CMK (cell line): Measurements from ENCODE around the gene F10.
"Not testable (repeated sequence)": the region's sequence is repeated elsewhere in the genome, so short reads cannot be mapped to it uniquely, and the experiment has no call there.

Experiments
- DNase-seq: peaks from one replicate; pipeline ENCODE4 v3.0.0-alpha.2; 2010; ENCODE audit warnings: low read depth

The F10 gene

DNA sequence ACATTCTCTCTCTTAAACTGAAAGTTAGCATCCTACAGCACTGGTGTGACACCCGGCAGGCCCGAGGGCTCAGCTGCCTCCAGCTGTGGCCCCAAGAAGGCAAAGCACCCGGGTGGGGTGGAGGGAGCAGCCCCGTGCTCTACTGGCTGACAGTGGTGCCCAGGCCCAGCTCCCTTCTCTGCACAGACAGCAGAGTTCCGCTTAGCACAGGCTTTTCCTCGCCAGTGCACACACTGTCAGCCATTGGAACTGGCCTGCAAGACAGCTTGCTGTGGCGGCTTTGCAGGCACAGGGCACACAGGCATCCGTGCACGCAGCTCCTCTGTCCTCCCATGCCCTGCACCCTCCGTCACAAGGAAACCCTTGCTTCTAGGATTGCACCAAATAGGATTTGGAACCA, 20.3 kb upstream of the F10 start:
- DNase-seq = not testable (repeated sequence)

DNA sequence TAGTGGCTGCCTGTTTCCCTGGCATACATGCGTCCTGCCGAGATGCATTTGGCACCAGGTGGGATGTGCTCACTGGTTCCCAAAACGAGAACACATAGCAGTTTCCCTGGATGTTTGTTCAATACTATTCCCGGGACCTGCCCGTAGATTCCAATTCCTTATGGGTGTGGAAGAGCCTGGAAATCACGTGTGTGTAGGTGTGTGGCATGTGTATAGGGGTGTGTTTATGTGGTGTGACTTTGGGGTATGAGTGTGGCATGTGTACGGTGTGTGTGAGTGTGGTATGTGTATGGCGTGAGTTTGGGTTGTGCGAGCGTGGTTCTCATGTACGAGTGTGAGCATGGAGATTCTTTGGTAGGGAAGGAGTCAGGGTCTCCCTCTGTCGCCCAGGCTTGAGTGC, 19.9 kb upstream of the F10 start:
- DNase-seq = no peak

DNA sequence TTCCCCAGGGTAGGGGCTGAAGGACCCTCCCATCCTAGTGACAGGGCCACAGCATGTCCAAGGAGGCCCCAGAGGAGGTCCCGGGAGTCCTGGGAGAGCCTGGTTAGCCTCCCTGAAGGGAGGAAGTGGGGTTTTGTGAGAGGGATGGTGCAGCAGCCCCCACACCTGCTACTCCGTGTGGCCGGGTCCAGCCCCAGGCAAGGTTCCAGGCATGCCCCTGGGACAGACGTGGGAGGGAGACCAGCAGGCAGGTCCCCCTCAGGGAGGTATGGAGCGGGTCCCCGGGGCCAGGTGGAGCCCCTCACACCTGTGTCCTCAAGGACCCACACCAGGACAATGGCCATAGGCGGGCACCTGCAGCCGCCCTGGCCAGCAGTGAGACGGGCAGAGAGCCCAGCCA, 19.0 kb upstream of the F10 start:
- DNase-seq = no peak

DNA sequence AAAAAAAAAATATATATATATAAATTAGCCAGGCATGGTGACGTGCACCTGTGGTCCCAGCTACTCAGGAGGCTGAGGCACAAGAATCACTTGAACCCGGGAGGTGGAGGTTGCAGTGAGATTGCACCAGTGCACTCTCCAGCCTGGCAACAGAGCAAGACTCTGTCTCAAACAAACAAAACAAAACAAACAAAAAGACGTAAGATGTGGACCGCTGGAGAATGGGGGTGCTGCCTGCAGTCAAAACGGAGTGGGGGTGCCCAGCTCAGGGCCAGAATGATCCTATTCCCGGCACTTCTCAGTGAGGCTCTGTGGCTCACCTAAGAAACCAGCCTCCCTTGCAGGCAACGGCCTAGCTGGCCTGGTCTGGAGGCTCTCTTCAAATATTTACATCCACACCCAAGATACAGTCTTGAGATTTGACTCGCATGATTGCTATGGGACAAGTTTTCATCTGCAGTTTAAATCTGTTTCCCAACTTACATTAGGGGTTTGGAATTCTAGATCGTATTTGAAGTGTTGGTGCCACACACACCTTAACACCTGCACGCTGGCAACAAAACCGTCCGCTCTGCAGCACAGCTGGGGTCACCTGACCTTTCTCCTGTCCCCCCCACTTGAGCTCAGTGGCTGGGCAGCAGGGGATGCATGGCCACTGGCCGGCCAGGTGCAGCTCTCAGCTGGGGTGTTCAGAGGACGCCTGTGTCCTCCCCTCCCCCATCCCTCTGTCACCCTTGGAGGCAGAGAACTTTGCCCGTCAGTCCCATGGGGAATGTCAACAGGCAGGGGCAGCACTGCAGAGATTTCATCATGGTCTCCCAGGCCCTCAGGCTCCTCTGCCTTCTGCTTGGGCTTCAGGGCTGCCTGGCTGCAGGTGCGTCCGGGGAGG, 17.3 kb upstream of the F10 start, which contains the start of gene F7:
F7 (plus strand) TSS at position 760 of the 889 bp plus-strand sequence; CDS start at position 811, 51 bp downstream.
- DNase-seq = no peak

DNA sequence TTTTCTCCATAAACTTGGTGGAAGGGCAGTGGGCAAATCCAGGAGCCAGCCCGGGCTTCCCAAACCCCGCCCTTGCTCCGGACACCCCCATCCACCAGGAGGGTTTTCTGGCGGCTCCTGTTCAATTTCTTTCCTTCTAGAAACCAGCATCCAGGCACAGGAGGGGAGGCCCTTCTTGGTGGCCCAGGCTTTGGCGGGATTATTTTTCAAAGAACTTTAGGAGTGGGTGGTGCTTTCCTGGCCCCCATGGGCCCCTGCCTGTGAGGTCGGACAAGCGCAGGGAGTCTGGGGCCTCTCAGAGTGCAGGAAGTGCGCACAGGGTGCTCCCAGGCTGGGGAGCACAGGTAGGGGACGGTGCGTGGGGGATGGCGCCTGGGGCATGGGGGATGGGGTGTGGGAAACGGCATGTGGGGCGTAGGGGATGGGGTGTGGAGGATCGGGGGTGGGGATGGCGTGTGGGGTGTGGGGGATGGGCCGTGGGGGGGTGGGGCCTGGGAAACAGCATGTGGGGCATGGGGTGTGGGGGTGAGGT, 16.6 kb upstream of the F10 start:
- no peak for DNase-seq

DNA sequence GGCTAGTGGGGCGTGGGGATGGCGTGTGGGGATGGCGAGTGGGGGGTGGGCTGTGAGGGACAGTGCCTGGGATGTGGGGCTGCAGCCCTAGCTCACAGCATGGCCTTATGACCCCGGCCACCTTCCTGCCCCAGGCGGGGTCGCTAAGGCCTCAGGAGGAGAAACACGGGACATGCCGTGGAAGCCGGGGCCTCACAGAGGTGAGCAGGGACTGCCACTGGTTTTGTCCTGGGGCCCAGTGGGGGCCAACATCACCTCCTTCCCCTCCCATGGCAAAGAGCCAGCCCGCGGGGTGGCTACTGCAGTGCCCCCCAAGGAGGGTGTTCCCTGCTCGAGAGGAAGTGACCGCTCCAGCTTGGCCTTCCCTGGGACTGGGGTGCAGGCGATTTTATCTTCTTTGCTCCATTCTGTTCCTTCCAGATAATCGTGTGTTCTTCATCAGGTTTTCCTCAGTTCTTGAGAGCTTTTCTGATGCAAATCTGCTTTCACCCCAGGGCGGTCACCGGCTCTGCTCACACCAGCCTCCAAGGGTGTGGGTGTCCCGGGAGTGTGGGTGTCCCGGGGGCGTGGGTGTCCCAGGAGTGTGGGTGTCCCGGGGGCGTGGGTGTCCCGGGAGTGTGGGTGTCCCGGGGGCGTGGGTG, 15.8 kb upstream of the F10 start:
- DNase-seq = no peak

DNA sequence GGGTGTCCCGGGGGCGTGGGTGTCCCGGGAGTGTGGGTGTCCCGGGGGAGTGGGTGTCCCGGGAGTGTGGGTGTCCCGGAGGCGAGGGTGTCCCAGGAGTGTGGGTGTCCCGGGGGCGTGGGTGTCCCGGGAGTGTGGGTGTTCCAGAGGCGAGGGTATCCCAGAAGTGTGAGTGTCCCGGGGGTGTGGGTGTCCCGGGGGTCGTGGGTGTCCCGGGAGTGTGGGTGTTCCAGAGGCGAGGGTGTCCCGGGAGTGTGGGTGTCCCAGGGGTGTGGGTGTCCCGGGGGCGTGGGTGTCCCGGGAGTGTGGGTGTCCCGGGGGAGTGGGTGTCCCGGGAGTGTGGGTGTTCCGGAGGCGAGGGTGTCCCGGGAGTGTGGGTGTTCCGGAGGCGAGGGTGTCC, 14.1 kb upstream of the F10 start:
- DNase-seq = not testable (repeated sequence)

DNA sequence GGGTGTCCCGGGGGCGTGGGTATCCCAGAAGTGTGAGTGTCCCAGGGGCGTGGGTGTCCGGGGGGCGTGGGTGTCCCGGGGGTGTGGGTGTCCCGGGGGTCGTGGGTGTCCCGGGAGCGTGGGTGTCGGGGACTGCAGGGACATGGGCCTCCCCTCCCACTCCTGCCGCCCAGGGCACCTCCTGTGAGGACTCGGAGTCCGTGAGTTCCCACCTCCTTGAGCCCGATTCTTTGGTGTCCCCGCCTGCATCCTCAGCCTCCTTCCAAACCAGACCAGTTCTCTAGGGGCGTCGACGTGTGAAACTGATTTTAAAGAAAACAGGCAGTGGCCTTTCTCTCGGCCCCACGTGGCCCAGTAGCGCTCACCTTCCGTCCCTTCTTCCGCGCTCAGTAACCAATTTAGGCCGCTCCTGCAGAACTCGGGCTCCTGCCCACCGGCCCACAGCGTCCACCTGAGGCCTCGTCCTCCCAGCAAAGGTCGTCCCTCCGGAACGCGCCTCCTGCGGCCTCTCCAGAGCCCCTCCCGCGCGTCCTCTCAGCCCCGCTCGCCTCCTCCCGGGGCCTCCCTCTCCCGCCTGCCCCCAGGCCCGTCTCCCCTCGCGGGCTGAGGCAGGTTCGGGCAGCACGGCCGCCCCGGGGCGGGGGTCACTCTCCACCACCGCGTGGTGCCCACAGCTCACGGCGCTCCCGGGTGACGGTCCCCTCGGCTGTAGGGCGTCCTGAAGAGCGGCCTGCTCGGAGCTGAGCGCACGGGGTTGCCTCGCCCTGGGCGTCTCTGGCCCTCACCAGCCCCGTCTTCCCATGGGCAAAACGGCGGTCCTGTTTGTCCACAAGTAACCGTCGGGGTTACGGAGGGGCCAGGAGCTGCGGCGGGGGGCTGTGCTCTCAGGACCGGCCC, 13.2 kb upstream of the F10 start:
- DNase-seq = no peak

DNA sequence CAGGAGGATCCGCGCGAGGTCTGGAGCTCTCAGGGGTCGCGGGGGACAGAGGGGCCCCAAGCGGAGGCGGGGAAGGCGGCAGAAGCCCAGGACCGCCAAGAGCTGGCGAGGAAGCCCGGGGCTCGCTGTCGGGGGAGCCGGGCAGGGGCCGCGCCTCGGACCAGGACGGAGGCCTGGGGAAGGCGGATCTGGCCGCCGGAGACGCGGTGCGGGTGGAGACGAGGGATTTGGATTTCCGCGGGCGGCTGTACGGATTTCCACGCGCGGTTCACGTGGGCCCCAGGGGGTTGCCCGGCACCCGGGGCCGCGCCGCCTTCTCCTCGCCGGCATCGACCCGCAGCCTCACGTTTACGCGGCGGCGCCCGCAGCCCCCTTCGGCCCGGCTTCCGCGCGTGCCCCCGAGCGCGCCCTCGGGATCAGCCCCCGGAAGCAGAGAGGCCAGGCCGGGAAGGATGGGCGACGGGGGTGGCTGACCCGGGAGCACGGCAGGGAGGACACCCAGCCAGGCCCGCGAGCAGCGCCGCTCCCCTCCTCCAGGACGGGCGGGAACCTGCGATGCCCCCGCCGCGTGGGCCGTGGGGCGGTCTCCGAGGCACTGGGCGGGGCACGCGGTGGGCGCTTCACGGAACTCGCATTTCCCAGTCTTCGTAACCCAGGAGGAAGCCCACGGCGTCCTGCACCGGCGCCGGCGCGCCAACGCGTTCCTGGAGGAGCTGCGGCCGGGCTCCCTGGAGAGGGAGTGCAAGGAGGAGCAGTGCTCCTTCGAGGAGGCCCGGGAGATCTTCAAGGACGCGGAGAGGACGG, 12.3 kb upstream of the F10 start:
- no peak for DNase-seq

DNA sequence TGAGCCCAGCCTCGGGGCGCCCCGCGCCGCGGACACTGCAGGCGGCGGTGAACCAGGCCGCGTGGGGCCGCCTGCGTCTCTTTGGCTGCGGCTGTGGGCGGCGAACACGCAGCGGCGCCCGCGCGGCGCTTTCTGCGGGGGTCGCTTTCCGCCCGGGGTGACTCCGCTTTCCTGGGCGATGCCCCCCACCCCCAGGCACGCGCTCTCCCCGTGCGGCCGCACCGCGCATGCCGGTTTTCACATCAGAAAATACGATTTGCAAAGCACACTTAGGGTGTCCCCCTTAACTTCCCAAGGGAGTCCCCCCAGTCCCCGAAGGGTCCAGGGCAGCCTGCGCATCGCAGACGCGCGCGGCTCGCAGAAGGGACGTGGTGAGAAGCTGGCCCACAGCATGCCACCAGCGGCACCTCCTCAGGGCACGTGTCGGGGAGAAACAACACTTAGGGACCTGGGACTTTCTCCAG, 11.7 kb upstream of the F10 start:
- DNase-seq = no peak

DNA sequence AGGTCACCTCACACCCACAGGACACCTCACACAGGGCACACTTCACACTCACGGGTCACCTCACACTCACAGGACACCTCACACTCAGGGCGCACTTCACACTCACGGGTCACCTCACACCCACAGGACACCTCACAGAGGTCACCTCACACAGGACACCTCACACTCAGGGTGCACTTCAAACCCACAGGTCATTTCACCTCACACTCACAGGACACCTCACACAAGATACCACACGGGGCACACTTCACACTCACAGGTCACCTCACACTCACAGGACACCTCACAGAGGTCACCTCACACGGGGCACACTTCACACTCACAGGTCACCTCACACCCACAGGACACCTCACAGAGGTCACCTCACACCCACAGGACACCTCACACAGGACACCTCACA, 10.8 kb upstream of the F10 start:
- not testable (repeated sequence) for DNase-seq

DNA sequence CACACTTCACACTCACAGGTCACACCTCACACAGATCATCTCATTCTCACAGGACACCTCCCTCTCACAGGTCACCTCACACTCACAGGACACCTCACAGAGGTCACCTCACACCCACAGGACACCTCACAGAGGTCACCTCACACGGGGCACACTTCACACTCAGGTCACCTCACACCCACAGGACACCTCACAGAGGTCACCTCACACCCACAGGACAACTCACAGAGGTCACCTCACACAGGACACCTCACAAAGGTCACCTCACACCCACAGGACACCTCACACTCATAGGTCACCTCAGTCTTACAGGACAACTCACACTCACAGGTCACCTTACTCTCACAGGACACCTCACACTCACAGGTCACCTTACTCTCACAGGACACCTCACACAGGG, 10.1 kb upstream of the F10 start:
- DNase-seq = not testable (repeated sequence)

DNA sequence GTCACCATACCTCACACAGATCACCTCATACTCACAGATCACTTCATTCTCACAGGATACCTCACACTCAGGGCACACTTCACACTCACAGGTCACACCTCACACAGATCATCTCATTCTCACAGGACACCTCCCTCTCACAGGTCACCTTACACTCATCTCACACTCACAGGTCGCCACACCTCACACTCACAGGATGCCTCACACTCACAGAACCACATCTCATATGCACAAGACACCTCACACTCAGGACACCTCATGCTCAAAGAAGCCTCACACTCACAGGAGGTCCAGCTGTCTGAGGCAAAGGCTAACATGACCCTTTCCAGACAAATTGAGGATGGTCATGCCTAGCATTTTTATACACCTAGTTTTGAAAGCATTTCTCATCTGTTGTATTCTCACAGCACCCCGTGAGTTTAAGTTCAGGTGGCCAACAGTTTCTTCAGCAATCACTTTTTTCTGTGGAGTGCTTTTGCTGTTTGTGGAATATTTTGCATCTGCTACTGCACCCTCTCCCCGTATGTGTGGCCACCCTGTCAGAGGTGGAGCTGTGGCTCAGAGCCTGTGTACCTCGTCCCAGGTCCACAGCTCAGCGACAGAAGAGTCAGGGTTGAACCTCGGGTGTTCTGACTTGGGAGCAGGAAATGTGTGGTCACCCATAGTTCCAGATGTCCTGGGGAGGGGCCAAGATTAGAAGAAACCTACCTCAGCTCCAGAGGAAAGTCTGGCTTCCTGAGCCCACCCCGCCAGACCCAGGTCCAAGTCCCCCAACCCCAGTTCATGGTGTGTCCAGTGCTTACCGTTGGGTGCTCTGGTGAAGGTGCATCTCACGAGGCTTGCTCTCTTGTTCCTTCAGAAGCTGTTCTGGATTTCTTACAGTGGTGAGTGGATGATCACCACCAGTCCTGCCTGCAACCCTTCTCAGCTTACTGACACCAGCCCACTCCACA, 9.4 kb upstream of the F10 start:
- no peak for DNase-seq

DNA sequence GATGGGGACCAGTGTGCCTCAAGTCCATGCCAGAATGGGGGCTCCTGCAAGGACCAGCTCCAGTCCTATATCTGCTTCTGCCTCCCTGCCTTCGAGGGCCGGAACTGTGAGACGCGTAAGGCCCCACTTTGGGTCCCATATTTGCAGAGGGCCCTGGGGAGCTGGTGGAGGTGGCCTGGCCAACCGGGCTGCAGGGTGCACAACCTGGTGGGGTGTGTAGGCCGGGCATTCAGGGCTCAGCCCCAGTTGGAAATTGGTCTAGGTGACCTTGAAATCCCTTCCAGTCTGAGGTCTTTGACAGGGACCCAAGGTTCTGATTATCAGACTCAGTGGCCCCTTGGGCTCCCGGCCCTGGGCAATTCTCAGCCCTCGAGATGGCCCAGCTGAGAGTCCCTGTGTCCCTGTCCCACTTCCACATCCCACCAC, 8.7 kb upstream of the F10 start:
- no peak for DNase-seq

DNA sequence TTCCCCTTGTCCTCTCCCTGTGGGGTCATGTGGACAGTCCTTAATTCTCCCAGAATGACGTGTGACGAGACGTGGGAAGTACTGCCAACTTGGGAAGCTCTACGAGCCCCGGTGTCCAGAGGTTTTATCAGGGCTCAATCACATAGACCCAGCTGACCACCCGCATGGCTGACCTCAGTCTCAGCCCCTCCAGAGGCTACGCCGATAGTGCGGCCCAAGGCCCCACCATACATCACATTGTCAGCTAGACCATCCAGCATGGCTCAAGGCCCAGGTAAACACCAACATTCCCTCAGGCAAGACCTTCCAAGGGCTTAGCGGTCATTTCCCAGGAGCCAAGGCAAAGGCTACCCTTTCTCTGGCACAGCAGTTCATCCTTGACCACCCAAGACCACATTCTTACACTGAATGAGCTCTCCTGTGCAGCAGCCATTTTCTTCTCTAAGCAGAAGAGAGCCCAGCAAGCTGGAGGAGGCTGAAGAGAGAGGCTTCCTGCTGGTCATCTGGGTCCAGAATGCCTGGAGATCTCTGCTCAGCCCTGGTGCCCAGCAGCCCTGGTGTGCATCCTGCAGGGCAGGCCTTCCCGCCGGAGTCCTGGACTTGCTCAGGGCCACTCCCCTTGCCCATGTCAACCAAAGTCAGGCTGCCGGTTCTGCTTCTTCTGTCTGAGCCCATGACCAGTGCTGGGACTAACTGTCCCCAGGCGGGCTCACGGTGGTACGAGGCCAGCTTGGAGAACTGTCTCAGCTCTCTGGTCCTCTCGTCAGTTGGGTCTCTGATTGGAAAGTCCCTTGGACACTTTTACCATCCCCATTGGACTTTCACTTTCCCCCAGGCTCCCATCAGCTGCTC, 7.9 kb upstream of the F10 start:
- no peak for DNase-seq

DNA sequence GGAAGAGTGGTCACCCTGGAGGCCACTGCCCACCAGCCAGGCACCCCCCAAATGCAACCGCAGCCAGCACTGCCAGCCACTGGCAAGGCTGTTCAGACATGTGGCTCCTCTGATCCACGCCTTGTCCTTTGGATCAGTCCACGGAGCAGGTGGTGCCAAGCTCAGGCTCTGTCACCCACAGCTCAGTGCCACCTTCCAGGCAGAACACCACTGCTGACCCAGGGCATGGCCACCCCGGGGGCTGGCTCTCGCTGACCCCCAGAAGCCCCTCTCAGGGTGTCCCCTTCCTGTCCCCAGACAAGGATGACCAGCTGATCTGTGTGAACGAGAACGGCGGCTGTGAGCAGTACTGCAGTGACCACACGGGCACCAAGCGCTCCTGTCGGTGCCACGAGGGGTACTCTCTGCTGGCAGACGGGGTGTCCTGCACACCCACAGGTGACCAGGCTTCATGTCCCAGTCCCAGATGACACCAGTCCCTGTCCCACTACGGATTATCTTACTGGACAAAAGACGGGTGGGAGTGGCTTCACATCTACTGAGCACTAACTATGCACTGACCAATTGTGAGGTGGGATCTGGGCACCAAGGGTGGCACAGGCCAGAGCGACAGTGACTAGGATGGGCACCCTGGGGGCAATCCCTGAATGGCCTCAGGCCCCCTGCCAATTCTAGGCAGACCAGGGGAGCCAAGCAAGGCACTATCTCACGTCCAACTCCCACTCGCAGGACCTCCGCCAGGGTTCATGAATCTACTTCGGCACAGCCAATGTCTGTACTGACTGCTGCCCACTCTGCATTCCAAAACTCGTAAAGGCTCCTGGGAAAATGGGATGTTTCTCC, 7.0 kb upstream of the F10 start:
- no peak for DNase-seq

DNA sequence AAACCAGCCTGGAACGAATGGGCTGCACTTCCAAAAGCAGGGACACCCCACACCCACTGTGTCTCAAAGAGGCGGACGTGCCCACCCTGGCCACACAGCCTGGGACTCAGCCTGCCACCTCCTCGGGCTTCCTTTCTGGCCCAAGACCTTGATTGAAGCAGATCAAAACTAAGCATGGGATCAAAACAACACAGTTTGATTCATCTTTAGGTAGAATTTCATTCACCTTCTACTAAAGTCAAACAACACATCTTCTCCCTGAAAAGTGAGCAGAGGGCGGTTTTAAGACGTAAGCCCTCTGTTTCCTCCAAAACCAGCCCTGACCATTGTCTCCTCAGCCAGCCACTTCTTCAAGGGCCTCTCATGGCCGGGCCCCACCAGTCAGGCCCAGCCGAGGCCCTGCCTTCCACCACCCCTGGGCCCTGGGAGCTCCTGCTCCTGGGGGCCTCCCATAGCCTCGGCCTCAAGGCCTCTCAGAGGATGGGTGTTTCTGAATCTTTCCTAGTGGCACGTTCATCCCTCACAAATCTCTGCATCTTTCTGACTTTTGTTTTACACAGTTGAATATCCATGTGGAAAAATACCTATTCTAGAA, 6.3 kb upstream of the F10 start:
- DNase-seq = no peak

DNA sequence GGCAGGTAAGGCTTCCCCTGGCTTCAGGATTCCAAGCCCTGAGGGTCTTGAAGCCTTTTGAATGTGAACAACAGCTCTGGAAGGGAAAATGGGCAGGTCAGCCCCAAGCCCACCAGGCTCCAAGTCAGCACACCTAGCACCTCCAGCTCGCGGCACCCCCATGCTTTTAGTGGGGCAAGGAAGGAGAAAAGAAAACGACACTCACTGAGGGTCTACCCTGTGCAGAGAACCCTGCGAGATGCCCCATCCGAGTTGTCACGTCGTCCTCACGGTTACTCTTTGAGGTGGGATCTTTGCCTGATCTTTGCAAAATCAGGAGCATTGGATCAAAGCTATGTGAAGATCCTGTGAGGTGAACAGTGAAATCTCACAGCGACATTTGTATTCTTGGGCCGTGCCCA, 5.7 kb upstream of the F10 start:
- DNase-seq = no peak
